ENCODE data around the gene HDAC9. TPM values are rescaled to one million over a fixed set of nuclear protein-coding genes. Genes with fewer than 3 reads are reported as not detected.

HDAC9 gene
- total and polyA plus RNA-seq, 2 experiments from 2014 or later, result 3.7 to 9.4 TPM

GRCh38 chr7:18623389-18623788 is 127.8 kb downstream of the HDAC9 start:
- no peaks in the 10 kb centered on the region for H3K9me3 ChIP-seq (ENCODE audit: low read depth)
- no peaks in the 10 kb centered on the region for H3K27me3 ChIP-seq
- no peaks in the 10 kb centered on the region for H3K9me2 ChIP-seq (replicated peaks; ENCODE audit: insufficient read depth)
- H3K4me3 ChIP-seq, result no peak overlapping the region
- no peak overlapping the region for H3K27ac ChIP-seq
- TF ChIP-seq EZH2 (IDR thresholded peaks at IDR 0.05; ENCODE audit: borderline replicate concordance) (no peak), CTCF (IDR thresholded peaks at IDR 0.05; ENCODE audit: poor library complexity) (no peak), EZH2phosphoT487 (IDR thresholded peaks at IDR 0.05; ENCODE audit: low read depth, severe bottlenecking, unreplicated experiment) (no peak)
- DNase-seq (ENCODE audit: low spot score), result no peak
- no peaks in the 10 kb centered on the region for H4K20me1 ChIP-seq (ENCODE audit: insufficient read depth, poor library complexity, severe bottlenecking)
- 90% methylated on average over 3 of the region's 3 CpGs for WGBS (ENCODE audit: low lambda C conversion rate, missing lambda C conversion rate)
- H3K79me2 ChIP-seq, result no peaks in the 10 kb centered on the region
- no peak overlapping the region for H3K4me2 ChIP-seq
- H3K4me1 ChIP-seq (ENCODE audit: insufficient read depth), result no peaks in the 10 kb centered on the region
- H3K36me3 ChIP-seq (replicated peaks; ENCODE audit: insufficient read depth, low read depth), result no peaks in the 10 kb centered on the region
- no peak overlapping the region for H2AFZ ChIP-seq

DNA sequence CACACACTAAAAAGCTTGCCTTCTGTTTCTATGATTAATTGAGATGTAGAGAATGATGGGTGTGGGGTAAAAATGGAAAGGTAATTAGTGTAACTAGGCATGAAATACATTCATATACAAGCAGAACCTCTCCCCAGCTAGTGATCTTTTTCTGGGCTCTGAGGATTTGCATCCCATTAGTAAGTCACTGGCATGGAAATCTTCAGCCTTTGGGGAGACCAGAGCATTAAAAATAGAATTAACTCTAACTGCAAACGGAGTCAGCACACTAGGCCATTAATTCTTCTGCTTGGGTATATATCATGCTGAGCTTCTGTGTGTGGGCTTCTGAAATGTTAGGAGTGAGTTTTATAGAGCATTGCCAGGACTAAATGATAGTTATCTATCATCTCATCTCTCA is 128.9 kb downstream of the HDAC9 start:
- H2AFZ ChIP-seq, result no peak overlapping the region
- DNase-seq (ENCODE audit: low spot score), result no peak
- H3K4me3 ChIP-seq, result no peak overlapping the region
- no peak overlapping the region for H3K4me2 ChIP-seq
- no peaks in the 10 kb centered on the region for H3K79me2 ChIP-seq
- no peaks in the 10 kb centered on the region for H3K4me1 ChIP-seq (ENCODE audit: insufficient read depth)
- H3K36me3 ChIP-seq (replicated peaks; ENCODE audit: insufficient read depth, low read depth), result no peaks in the 10 kb centered on the region
- whole genome bisulfite sequencing (ENCODE audit: low lambda C conversion rate, missing lambda C conversion rate), result 68% methylated on average over 1 of the region's 1 CpG
- H3K27me3 ChIP-seq, result no peaks in the 10 kb centered on the region
- H4K20me1 ChIP-seq (ENCODE audit: insufficient read depth, poor library complexity, severe bottlenecking), result no peaks in the 10 kb centered on the region
- no peak overlapping the region for H3K27ac ChIP-seq
- no peaks in the 10 kb centered on the region for H3K9me2 ChIP-seq (replicated peaks; ENCODE audit: insufficient read depth)
- H3K9me3 ChIP-seq (ENCODE audit: low read depth), result no peaks in the 10 kb centered on the region
- TF ChIP-seq EZH2phosphoT487 (IDR thresholded peaks at IDR 0.05; ENCODE audit: low read depth, severe bottlenecking, unreplicated experiment) (no peak), CTCF (IDR thresholded peaks at IDR 0.05; ENCODE audit: poor library complexity) (no peak), EZH2 (IDR thresholded peaks at IDR 0.05; ENCODE audit: borderline replicate concordance) (no peak)

- H3K27ac ChIP-seq, result no peak overlapping the region
- no peaks in the 10 kb centered on the region for H3K9me2 ChIP-seq (replicated peaks; ENCODE audit: insufficient read depth)
- no peak overlapping the region for H3K4me3 ChIP-seq
- no peaks in the 10 kb centered on the region for H3K79me2 ChIP-seq
- H3K36me3 ChIP-seq (replicated peaks; ENCODE audit: insufficient read depth, low read depth), result no peaks in the 10 kb centered on the region
- H3K4me1 ChIP-seq (ENCODE audit: insufficient read depth), result no peaks in the 10 kb centered on the region
- no peak overlapping the region for H3K4me2 ChIP-seq
- no peaks in the 10 kb centered on the region for H3K9me3 ChIP-seq (ENCODE audit: low read depth)
- DNase-seq (ENCODE audit: low spot score), result no peak
- no peak overlapping the region for H2AFZ ChIP-seq
- no peaks in the 10 kb centered on the region for H3K27me3 ChIP-seq
- TF ChIP-seq EZH2 (IDR thresholded peaks at IDR 0.05; ENCODE audit: borderline replicate concordance) (no peak), EZH2phosphoT487 (IDR thresholded peaks at IDR 0.05; ENCODE audit: low read depth, severe bottlenecking, unreplicated experiment) (no peak), CTCF (IDR thresholded peaks at IDR 0.05; ENCODE audit: poor library complexity) (no peak)
- no peaks in the 10 kb centered on the region for H4K20me1 ChIP-seq (ENCODE audit: insufficient read depth, poor library complexity, severe bottlenecking)
Measured at GRCh38 chr7:18626086-18626485, 130.5 kb downstream of the HDAC9 start.

DNA sequence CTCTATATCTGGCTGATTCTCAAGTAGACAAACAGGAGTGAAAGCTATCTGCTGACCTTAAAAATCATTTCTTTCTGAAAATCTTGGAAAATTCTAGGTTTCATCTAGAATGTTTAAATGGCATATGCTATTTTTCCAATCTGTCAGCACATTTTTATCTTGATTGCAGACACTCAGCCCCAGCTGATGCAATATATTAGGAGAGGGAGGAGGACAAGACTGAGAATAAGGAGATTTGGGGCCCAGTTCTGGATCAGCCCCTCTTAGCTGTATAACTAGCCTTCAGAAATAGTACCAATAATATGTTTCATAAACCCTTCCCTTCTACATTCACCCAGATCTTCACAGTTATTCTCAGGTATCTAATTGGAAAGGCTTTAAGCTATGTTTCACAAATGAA is 131.2 kb downstream of the HDAC9 start:
- TF ChIP-seq CTCF (IDR thresholded peaks at IDR 0.05; ENCODE audit: poor library complexity), result no peak
- TF ChIP-seq EZH2phosphoT487 (IDR thresholded peaks at IDR 0.05; ENCODE audit: low read depth, severe bottlenecking, unreplicated experiment), result no peak
- no peak for TF ChIP-seq EZH2 (IDR thresholded peaks at IDR 0.05; ENCODE audit: borderline replicate concordance)
- Histone ChIP-seq H3K9me3 (ENCODE audit: low read depth) (no peaks in the 10 kb centered on the region), H3K27me3 (no peaks in the 10 kb centered on the region), H3K27ac (no peak overlapping the region), H3K4me3 (no peak overlapping the region), H3K4me1 (ENCODE audit: insufficient read depth) (no peaks in the 10 kb centered on the region), H3K4me2 (no peak overlapping the region), H4K20me1 (ENCODE audit: insufficient read depth, poor library complexity, severe bottlenecking) (no peaks in the 10 kb centered on the region), H2AFZ (no peak overlapping the region), H3K79me2 (no peaks in the 10 kb centered on the region), H3K36me3 (replicated peaks; ENCODE audit: insufficient read depth, low read depth) (no peaks in the 10 kb centered on the region), H3K9me2 (replicated peaks; ENCODE audit: insufficient read depth) (no peaks in the 10 kb centered on the region)
- DNase-seq (ENCODE audit: low spot score), result no peak

All from hepatocyte (in vitro differentiated cells).